Measurements from ENCODE around the gene MPO.

DNA sequence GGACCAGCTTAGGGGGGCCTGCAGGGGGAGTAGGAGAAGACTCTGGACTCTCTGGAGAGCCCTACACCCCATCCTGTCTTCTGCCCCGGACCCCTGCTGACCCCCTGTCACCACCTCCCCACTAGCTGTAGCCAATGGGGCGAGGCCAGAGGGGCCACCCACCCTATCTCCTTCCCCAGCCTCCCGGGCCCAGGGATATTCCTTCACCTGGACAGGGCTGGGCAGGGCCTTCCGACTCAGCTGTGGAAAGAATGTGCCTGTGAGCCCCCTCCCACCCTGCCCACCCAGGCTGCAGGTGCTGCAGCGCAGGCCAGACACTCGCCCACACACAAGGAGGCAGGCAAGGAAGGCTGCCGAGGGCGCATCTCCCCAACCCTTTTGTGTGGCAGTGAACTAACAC lies 24.9 kb upstream of the MPO start:
- TF ChIP-seq, protein P1, sequence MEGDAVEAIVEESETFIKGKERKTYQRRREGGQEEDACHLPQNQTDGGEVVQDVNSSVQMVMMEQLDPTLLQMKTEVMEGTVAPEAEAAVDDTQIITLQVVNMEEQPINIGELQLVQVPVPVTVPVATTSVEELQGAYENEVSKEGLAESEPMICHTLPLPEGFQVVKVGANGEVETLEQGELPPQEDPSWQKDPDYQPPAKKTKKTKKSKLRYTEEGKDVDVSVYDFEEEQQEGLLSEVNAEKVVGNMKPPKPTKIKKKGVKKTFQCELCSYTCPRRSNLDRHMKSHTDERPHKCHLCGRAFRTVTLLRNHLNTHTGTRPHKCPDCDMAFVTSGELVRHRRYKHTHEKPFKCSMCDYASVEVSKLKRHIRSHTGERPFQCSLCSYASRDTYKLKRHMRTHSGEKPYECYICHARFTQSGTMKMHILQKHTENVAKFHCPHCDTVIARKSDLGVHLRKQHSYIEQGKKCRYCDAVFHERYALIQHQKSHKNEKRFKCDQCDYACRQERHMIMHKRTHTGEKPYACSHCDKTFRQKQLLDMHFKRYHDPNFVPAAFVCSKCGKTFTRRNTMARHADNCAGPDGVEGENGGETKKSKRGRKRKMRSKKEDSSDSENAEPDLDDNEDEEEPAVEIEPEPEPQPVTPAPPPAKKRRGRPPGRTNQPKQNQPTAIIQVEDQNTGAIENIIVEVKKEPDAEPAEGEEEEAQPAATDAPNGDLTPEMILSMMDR (conservative IDR thresholded peaks at IDR 0.05; ENCODE audit: low read length) = no peak
- TF ChIP-seq EZH2phosphoT487 (IDR thresholded peaks at IDR 0.05; ENCODE audit: borderline replicate concordance, low read depth, low read length) = no peak
